ENCODE results near the gene TRMT11.
"Not testable (repeated sequence)": the region's sequence is repeated elsewhere in the genome, so short reads cannot be mapped to it uniquely, and the experiment has no call there.

TRMT11 gene

DNA sequence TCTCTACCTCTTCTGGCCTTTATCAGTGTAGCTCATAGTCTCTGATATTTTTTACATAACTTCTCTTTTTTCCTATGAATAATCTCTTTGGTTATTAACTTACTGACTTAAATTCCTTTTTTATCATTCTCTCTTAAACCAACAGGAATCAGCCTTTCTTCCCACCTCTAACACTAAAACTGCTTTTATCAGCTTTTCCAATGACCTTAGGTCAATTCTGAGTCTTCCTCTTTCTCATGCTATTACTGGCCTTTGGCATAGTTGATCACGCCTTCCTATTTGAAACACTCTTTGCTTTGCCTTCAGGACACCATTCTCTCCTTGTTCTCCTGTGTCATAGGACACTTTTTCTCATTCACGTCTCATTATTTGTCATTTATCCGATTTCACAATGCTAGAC is 37.9 kb upstream of the TRMT11 start:
- H3K27ac ChIP-seq: no peak overlapping the region

GRCh38 chr6:125949069-125949468 is 37.3 kb upstream of the TRMT11 start:
- TF ChIP-seq, protein P1, sequence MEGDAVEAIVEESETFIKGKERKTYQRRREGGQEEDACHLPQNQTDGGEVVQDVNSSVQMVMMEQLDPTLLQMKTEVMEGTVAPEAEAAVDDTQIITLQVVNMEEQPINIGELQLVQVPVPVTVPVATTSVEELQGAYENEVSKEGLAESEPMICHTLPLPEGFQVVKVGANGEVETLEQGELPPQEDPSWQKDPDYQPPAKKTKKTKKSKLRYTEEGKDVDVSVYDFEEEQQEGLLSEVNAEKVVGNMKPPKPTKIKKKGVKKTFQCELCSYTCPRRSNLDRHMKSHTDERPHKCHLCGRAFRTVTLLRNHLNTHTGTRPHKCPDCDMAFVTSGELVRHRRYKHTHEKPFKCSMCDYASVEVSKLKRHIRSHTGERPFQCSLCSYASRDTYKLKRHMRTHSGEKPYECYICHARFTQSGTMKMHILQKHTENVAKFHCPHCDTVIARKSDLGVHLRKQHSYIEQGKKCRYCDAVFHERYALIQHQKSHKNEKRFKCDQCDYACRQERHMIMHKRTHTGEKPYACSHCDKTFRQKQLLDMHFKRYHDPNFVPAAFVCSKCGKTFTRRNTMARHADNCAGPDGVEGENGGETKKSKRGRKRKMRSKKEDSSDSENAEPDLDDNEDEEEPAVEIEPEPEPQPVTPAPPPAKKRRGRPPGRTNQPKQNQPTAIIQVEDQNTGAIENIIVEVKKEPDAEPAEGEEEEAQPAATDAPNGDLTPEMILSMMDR (IDR thresholded peaks at IDR 0.05): no peak
- H3K4me1 ChIP-seq (ENCODE audit: control insufficient read depth in 1 of 2, insufficient read depth in 1 of 2, low read depth in 1 of 2, low read length in 1 of 2): peaks cover 9 to 16% of the 10 kb centered on the region in 2 experiments
- H3K27ac ChIP-seq: no peak overlapping the region
- H3K4me3 ChIP-seq (ENCODE audit: low read depth in 1 of 2, low read length in 1 of 2): no peak overlapping the region
- no peaks in the 10 kb centered on the region for H3K36me3 ChIP-seq
- no peaks in the 10 kb centered on the region for H3K27me3 ChIP-seq
- no peaks in the 10 kb centered on the region for H3K9me3 ChIP-seq

More for the DNA sequence above, 37.9 kb upstream of the TRMT11 start:
- H3K9me3 ChIP-seq: no peaks in the 10 kb centered on the region
- H3K4me1 ChIP-seq (ENCODE audit: control insufficient read depth in 1 of 2, insufficient read depth in 1 of 2, low read depth in 1 of 2, low read length in 1 of 2): peaks cover 12 to 16% of the 10 kb centered on the region in 2 experiments
- TF ChIP-seq, protein P1 (IDR thresholded peaks at IDR 0.05): no peak
- H3K27me3 ChIP-seq: no peaks in the 10 kb centered on the region
- no peaks in the 10 kb centered on the region for H3K36me3 ChIP-seq
- no peak overlapping the region for H3K4me3 ChIP-seq (ENCODE audit: low read depth in 1 of 2, low read length in 1 of 2)

DNA sequence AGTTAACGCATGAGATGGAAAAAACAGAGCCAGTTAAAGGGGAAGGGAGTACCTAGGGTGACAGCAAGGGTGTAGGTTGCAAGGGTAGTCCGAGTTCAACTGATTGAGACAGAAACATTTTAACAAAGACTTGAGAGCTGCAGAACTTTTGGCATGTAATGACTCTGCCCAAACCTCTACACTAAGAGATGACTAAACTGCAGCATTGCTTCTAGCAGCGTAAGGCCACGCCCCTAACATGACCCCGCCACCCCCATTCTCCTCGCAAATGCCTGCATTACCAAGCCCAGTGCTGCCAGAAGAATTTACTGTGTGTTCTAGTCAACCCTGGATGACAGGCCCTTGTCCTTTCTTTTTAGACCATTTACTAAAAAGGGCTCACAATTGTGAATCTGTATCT is 36.0 kb upstream of the TRMT11 start:
- TF ChIP-seq, protein P1 (IDR thresholded peaks at IDR 0.05): no peak
- Histone ChIP-seq H3K27ac (no peak overlapping the region), H3K36me3 (no peaks in the 10 kb centered on the region), H3K4me3 (ENCODE audit: low read depth in 1 of 2, low read length in 1 of 2) (no peak overlapping the region), H3K27me3 (no peaks in the 10 kb centered on the region), H3K4me1 (ENCODE audit: control insufficient read depth in 1 of 2, insufficient read depth in 1 of 2, low read depth in 1 of 2, low read length in 1 of 2) (peaks cover 0 to 7% of the 10 kb centered on the region in 2 experiments), H3K9me3 (no peaks in the 10 kb centered on the region)

DNA sequence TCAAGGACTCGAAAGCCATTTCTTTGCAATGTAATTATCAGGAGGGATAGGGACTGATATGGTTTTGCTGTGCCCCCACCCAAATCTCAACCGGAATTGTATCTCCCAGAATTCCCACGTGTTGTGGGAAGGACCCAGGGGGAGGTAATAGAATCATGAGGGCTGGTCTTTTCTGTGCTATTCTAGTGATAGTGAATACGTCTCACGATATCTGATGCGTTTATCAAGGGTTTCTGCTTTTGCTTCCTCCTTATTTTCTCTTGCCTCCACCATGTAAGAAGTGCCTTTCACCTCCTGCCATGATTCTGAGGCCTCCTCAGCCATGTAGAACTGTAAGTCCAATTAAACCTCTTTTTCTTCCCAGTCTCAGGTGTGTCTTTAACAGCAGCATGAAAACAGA is 35.6 kb upstream of the TRMT11 start:
- H3K9me3 ChIP-seq; H3K27ac ChIP-seq; H3K36me3 ChIP-seq; H3K4me1 ChIP-seq (ENCODE audit: control insufficient read depth in 1 of 2, insufficient read depth in 1 of 2, low read depth in 1 of 2, low read length in 1 of 2); H3K27me3 ChIP-seq; H3K4me3 ChIP-seq (ENCODE audit: low read depth in 1 of 2, low read length in 1 of 2): not testable (repeated sequence)

DNA sequence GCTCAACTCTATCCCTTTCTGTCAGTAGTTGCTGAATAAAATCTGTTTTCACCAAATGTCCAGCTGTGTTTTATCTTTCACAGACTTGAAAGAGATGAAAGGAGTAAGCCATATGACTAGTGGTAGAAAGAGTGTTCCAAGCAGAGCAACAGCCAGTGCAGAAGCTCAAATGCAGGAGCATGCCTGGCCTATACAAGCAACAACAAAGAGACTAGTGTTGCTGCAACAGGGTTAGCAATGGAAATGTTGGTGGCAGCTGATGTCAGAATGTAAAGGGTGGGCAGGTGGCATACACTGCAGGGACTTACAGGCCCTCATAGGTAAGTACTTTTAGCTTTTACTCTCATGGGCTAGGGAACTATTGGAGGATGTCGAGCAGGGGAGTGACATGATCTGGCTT is 35.0 kb upstream of the TRMT11 start:
- no peaks in the 10 kb centered on the region for H3K27me3 ChIP-seq
- no peak overlapping the region for H3K4me3 ChIP-seq (ENCODE audit: low read depth in 1 of 2, low read length in 1 of 2)
- H3K27ac ChIP-seq: no peak overlapping the region
- TF ChIP-seq, protein P1 (IDR thresholded peaks at IDR 0.05): no peak
- no peaks in the 10 kb centered on the region for H3K9me3 ChIP-seq
- H3K36me3 ChIP-seq: no peaks in the 10 kb centered on the region
- peaks cover 0 to 6% of the 10 kb centered on the region in 2 experiments for H3K4me1 ChIP-seq (ENCODE audit: control insufficient read depth in 1 of 2, insufficient read depth in 1 of 2, low read depth in 1 of 2, low read length in 1 of 2)

- Histone ChIP-seq H3K4me1 (ENCODE audit: control insufficient read depth in 1 of 2, insufficient read depth in 1 of 2, low read depth in 1 of 2, low read length in 1 of 2) (peaks cover 10 to 12% of the 10 kb centered on the region in 2 experiments), H3K27ac (no peak overlapping the region), H3K27me3 (no peaks in the 10 kb centered on the region), H3K9me3 (no peaks in the 10 kb centered on the region), H3K36me3 (no peaks in the 10 kb centered on the region), H3K4me3 (ENCODE audit: low read depth in 1 of 2, low read length in 1 of 2) (no peak overlapping the region)
- TF ChIP-seq, protein P1 (IDR thresholded peaks at IDR 0.05): no peak
Observed at GRCh38 chr6:125952764-125953501, 33.4 kb upstream of the TRMT11 start.

All from neutrophil (primary cell).